Non-pigmented ciliary epithelial cell (primary cell): ENCODE data around the gene STXBP4.
A peak's percentile ranks its signal among the peaks of the same experiment; 100 is the strongest.

Experiments used
- DNase-seq: peaks from one replicate; pipeline ENCODE4 v3.0.0-alpha.2; 2010; ENCODE audit warnings: low read depth

Gene STXBP4, protein sequence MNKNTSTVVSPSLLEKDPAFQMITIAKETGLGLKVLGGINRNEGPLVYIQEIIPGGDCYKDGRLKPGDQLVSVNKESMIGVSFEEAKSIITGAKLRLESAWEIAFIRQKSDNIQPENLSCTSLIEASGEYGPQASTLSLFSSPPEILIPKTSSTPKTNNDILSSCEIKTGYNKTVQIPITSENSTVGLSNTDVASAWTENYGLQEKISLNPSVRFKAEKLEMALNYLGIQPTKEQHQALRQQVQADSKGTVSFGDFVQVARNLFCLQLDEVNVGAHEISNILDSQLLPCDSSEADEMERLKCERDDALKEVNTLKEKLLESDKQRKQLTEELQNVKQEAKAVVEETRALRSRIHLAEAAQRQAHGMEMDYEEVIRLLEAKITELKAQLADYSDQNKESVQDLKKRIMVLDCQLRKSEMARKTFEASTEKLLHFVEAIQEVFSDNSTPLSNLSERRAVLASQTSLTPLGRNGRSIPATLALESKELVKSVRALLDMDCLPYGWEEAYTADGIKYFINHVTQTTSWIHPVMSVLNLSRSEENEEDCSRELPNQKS

DNA sequence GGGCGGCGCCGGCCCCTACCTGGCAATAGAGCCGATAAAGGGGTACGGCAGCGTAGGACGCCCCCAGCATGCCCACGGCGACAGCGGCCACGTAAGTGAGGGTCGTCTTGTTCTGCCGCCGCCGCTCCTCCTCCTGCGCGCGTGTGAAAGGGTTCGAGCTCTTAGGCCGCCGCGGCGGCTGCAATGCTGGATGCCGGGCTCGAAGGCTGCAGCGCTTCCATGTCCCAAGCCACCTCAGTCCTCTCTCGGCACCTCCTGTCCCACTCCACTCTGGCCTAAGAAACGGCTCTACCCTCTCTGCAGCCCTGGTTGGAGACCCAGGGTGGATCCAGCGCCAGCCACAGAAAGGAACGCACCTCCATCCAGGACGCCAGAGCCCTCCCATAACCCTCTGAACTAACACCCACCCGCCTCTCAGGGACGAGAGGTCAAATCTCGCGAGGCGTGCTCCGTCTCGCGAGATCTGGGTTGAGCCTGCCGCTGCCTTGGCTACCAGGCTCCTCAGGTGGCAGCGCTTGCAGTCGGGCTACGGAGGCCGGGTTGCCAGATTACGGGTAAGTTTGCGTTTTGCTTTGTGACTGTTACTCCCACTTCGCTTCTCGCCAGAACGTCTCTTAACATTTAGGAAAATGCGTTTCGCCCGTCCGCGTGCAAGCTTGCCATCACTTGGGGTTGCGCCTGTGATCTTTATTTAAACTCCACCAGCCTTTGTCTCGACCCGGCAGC, at the start of gene STXBP4, which contains the start of gene COX11:
STXBP4 (plus strand) TSS at position 504 of the 726 bp plus-strand sequence. CDS start 17,455 bp downstream, outside the sequence.
COX11 (minus strand) TSS at position 393 of the 726 bp plus-strand sequence; CDS start at position 385, 8 bp downstream.
- peak; percentile 88 for DNase-seq

DNA sequence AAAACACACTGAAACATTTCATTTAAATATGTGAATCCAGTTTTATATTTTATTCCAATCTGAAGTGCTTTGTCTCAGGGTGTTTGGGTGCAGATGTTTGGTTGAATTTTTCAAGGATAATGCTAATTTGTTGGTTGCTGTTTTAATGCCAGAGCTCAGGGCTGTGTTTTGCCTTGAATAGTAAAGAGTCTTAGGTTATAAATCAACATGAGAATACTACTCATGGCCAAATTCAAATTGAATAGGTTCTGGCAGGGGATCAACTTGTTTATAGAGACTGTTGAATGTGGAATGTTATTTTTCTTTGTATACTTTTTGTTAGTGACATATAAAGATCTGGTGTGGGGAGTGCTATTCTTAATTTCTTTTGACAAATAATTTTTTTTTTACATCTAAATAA, 49.1 kb upstream of the STXBP4 start:
- DNase-seq = no peak

DNA sequence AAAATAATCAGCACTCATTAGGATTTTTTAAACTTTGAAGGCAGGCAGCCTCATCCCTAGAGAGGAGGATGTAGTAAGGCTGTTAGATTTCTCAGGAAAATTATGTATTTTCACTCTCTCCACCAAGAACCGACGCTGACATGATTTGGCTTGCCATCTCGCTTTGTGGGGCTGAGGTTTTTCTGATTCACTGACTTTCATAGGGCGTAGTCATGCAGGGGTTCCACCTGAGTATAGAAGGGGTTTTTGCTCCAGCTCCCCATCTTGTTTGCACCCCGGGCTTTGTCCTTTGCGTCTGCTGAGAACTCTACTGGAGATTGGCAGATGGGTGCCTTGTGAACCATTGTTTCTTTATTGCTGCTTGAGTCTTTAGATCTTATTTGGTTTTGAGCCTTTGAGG, 47.7 kb upstream of the STXBP4 start:
- DNase-seq = no peak

DNA sequence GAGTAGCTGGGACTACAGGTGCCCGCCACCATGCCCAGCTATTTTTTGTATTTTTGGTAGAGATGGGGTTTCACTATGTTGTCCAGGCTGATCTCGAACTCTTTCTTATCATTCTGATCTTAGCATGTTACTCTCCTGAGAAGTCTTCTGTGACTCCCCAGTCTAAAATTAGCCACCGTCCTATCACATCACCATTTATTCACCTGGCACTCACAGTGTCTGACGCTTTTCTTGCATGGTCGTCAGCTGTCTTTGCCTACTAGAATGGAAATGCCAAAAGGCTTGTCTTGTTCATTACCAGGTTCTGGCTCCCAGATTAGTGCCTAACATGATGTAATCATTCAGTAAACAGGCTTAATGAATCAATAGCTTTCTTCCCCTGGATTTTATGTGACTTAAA, 44.2 kb upstream of the STXBP4 start:
- DNase-seq = no peak

DNA sequence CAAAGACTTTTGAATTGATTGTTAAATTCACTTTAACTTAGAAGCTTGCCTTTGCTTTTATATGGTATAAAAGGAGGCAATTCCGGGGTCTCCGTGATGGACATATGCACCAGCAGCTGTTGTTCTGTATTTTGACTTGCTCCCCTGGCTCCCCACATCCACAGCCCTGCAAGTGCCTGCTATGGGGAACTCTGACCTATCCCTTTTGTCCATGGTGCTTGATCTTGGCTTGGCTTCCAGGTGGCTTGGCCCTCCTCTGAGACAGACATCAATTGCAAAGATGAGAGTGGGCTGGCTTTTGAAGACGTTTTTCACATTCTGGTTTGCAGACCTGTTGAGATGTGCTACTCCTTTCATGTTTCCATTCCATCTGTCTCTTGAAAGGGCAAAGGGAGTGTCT, 41.0 kb upstream of the STXBP4 start:
- no peak for DNase-seq

DNA sequence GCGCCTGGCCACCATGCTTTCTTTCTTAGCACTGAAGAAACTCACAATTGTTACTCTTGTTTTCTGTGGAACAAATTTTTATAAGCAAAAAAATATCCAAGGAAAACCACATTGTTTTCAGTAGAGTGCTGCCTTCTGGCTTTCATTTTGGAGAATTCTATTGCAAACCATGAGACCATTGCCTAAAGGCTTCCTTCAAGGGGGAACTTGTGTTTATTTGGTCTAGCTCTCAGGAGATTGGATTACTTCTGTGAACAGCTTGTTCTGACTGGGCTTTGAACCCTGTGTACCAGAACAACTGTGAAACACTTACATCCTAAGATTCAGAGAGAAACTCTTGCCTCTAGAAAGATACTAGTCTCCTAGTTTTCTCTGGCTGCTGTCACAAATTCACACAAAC, 35.9 kb upstream of the STXBP4 start:
- no peak for DNase-seq

DNA sequence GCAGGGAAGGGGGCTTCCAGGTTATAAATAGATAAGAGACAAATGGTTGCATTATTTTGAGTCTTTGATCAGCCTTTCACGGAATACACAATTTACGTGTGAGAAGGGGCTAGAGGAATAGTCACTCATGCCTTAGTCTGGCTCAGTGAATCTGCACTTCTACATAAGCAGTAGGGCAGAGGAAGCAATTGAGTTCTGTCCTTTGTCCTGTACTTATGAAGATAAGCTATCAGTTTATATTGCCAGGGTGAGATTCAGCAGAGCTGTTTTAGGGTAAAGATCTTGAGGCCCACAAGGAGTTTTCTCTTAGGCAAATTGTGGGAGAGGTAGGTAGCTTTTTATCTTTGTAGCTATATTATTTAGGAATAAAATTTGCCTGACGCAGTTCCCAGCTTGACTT, 34.6 kb upstream of the STXBP4 start:
- DNase-seq = no peak

DNA sequence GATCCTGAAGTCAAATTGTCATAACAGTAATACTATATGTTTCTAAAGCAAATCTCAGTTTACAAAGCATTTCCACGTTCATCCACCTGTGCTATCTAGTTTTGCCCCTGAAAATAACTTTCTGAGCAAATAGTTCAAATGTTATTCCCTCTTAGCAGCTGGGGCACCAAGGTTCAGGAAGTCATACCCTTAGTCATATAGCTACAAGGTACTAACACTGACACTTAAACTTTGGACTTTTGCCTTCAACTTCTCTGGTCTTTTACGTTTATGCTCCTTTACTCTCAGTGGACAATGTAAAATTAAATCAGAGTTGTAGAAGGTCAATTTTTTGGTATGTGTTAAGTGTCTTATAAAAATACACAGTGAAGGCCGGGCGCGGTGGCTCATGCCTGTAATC, 33.1 kb upstream of the STXBP4 start:
- no peak for DNase-seq

DNA sequence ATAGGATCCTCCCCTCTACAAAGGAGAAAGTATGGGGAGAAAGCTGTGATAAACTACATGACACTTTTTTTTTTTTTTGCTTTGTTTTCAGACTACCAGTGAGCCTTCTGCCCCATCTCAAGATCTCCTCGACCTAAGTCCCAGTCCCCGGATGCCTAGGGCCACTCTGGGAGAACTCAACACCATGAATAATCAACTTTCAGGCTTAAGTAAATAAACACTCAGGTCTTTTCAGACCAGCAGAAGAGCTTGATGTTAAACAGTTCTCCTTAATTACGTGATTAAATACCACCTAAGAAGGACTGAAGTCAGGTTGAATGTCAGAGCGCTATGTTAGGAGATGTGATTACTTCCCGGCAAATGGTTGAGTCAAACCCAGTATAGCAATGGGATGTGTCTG, 31.5 kb upstream of the STXBP4 start:
- no peak for DNase-seq

DNA sequence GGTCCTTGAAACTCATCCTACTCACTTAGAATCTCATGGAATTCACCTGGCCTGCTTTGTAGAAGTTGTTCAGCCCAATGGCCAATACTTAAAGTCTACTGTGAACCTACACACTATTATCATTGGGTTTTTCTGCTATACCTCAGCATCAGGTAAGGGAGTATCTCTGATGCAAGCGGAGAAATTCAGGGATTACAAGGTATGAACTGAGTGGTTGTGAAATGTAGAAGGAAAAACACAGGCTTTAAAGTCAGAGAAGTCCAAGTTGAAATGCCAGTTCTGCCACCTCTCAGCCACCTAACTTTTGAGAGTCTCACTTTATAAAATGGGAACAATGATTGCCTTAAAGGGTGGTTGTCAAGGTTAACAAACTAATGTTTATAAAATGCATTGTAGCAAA, 31.1 kb upstream of the STXBP4 start:
- DNase-seq = no peak

DNA sequence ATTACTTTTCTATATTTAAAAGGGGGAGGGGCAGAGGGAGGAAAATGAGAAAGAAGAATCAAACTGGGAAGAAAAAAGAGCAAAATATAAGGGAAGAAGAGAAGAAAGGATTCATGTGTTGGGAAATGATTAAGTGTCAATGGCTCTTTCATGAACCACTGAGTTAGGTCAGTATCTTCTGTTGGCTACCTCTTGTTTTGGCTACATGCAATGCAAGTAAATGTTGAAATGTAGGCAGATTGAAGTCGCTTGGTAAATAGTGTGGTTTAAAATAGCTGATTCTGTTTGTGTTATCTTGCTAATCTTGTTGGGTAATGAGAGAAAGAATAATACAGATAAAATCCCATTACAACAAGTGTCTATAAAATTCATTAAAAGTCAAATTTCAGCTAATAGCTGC, 27.3 kb upstream of the STXBP4 start:
- no peak for DNase-seq

DNA sequence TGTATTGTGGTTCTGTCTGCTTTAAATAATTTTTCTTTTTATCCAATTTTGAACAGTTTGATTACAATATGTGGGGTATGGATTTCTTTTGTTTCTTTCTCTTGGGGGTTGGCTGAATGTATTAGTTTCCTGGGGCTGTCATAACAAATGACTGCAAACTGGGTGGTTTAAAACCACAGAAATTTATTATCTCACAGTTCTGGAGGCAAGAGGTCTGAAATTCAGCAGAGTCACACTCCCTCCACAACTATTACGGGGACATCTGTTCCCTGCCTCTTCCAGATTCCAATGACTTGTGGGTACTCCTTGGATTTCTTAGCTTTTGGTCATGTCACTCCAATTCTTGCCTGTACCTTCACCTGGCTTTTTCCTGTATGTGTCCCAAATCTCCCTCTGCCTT, 23.8 kb upstream of the STXBP4 start:
- no peak for DNase-seq

DNA sequence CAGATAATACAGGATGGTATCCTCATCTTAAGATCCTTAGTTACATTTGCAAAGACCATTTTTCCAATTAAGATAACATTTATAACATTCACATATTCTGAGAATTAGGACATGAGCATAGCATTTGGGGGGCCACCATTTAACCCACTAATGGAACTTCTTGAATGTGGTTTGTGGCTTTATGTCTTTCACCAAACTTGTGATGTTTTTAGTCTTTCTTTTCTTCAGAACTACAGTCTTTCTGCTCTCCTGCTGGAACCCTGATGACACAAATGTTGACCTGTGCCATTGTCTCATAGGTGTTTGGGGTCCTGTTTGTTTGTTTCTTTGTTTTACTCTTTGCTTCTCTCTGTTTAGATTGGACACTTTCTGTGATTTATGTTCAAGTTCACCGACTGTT, 23.3 kb upstream of the STXBP4 start:
- no peak for DNase-seq

DNA sequence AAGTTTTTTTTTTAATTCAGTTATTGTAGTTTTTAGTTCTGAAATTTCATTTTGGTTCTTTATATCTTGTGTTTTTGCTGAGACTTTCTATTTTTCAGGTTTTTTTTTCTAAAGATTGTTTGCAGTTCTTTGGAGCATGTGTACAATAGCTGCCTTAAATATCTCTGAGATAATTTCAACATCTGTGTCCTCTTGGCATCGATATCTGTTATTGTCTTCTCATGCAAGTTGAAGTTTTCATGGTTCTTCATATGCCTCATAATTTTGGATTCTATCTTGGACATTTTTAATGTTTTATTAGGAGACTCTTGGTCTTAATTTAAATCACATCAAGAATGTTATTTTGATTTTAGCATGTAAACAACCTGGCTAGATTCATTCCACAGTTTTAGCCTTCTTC, 22.9 kb upstream of the STXBP4 start:
- no peak for DNase-seq

DNA sequence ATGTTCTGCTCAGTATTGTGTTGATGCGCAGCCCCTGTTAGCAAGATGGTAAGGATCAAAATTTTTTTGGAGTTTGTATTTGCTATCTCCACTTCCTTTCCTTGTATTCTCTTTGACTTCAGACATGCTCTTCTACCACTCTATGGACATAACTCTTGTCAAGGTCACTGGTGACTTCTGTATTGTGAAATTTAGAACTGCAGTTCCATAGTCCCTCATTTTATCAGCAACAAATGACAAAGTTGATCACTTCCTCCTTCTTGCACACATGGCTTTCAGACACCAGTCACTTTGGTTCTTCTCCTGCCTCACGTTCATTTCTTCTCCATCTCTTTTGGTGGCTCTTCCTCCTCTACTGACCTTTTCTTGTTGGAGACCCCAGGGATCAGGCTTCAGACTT, 21.2 kb upstream of the STXBP4 start:
- no peak for DNase-seq

DNA sequence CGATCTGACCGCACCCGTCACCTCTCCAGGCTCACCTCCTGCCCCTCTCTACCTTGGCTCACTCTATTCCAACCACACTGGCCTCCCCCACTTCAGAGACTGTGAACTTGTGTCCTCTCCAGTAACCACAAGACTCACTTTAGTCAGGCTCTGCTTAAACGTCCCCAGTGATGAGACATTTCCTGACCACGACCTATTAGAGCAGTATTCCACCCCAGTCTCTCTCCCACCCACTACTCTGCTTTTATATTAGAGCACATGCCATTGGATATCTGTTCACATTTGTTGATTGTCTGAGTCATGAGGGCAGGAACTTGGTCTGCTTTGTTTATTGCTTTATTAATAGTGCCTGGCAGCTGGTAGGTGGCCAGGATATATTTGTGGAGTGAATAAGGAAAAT, 20.2 kb upstream of the STXBP4 start:
- DNase-seq = peak; percentile 98

DNA sequence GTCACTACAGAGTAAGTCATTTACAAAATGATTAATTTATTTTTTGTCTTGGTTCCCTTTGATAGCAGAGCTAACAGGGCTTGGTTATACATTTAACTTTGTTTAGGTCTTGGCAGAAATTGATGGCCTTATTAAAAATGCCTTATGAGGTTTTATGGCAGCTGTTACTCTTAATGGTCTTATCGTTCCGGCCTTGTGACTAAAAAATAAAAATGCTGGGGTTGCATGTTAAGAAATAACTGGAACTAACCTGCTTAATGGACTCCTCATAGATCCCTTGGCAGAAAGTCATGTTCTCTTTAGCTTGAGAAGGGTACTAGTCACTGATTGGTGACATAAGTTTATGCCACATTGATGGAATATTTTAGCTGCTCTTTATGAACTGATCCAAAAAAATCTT, 18.4 kb upstream of the STXBP4 start:
- no peak for DNase-seq

DNA sequence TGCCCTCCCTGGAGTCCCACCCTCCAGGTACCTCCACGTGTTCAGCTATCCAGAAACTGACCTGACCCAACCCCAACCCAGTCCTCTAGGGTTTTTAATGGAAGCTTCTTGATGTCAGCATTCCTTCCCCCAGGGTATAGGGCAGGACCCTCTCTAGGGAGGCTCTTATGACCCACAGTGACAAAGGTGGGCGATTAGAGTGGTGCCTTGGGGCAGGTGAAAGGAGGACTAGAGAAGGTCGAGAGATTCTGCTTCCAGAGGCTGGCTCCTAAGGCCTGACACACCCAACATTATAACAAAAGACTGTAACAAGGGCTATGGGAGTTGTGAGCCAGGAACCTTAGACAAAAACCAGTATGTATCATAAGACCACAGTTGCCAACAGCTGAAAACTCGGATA, 17.3 kb upstream of the STXBP4 start:
- DNase-seq = no peak

DNA sequence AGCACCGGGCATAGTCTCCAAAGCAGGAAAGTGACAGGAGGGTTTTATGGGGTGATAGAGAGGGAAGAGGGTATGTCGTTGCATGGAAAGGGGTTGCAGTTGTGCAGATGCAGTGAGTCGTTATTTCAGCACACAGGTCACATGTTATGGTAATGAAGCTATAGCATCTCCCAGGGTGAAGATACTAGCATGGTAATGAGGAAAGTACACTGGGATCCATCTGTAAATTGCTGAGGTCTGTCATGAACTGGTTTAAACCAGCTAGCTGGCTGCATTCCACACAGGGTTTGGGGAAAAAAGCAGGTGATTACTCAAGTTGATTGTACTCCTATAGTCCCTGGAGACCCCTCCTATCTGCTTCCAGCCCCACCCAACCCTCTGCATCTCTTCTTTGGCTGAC, 11.8 kb upstream of the STXBP4 start:
- DNase-seq = no peak

DNA sequence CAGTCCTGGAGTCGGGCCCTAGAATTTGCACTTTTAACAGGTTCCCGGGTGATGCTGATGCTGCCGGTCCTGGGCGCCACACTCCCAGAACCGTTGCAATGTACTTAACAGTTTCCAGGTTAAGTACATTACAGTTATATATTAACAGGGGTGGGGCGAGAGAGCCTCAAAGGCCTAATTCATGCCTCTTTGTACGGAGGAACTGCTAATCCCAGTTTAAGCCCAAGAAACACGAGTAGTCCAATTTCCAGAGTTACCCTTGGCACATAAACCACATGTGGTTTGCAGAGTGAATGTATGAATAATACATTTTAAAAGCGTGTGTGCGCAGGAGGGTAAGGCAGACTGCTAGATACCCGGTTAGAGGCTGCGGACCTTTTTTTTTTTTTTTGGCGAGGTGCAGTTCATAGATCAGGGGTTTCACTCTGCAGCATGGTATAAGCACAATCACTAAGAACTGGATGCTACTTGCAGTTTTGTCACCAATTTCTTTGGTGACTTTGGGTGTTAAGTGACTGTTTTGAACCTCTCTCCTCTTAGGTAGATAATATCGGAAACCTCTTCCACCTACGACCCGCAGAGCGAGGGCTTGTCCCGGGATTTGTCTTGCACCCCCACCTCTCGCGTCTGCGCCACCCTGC, 824 bp upstream of the STXBP4 start:
- no peak for DNase-seq

DNA sequence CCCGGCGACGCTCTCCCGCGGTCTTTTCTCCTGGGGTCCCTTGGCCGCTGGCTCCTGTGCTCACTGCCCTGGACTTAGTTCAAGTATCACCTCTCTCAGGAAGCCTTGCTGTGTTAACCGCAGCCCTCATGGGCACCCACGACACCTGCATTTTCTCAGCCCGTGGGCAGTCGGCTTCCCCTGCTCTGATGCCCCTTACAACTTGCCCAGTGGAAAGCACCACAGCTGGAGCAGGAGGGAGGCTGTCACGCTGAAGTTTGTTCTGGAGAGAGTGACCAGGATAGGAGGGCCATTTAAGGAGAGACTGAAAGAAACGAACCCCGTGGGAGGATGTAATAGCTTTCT, 395 bp downstream of the STXBP4 start:
- DNase-seq = no peak

DNA sequence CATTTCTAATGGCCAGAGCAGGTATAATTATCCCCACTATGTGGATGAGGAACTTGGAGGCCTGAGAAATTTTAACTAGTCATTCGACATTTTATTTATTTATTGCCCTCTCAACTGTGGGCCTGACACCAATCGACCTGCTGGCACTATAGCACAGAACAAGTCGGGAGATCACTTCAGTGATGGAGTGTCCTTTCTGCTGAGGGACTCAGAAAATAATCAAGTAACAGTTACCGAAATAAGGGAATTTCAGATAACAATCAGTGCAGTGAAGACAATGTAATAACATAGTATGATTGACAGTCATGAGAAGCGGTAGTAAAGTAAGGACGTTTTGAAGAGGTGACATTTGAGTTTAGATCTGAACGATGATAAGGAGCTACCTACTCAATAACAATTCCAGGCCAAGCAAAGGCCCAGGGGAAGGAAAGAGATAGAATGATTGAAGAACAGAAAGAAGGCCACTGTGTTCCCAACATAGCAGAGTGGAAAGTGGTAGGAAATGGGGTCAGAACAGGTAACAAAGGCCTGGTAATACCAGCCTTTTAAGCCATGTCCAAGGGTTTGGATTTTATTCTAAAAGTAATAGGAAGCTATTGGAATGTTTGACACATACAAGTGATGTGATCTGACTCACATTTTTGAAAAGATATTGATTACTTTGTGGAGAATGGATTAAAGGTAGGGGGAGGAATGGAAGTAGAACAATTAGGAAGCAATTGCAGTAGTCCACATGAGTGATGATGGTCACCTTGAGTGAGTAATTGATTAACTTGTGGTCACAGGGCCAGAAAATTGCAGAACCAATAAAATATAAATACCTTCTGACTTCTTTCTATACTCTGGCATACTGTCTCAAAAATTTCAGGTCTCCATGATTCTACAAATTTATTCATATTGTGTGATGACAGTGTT, 1.4 kb downstream of the STXBP4 start:
- no peak for DNase-seq
